ENCODE data around the gene RADIL.

- no peak for TF ChIP-seq FOXM1 (IDR thresholded peaks at IDR 0.05; ENCODE audit: borderline replicate concordance)
- no peak for TF ChIP-seq FOXK2 (IDR thresholded peaks at IDR 0.05)
- TF ChIP-seq HDGF (IDR thresholded peaks at IDR 0.05; ENCODE audit: borderline replicate concordance), result no peak
- TF ChIP-seq SP1 (IDR thresholded peaks at IDR 0.05), result no peak
These were observed 63.0 kb downstream of the RADIL start for GRCh38 chr7:4820405-4820966.

Data from HEK293T (cell line).